ENCODE data around the gene PBLD.

PBLD gene

DNA sequence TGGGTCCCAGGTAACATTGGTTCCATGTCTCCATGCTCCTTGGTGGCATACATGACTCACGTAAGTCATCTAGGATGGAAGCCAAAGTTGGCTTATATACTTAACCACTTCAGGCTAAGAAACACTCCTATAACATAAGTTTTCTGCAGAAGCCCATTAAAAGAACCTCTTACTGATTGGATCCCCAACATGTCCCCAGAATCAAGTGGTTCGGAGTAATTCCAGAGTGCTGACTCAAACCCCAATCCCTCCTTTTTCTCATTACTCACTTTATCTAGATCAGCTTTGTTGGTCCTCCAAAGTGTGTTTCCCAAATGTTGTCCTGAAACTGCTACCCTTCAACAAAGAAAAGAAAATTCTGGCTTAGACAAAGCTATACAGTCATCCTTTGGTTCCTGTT lies 90.7 kb downstream of the PBLD start:
- H3K4me3 ChIP-seq (ENCODE audit: severe bottlenecking): no peak overlapping the region
- H3K27ac ChIP-seq (ENCODE audit: poor library complexity, severe bottlenecking): no peak overlapping the region
- H3K4me1 ChIP-seq (ENCODE audit: insufficient read depth, poor library complexity, severe bottlenecking): no peaks in the 10 kb centered on the region
- ATAC-seq (ENCODE audit: low read depth) (no peak), DNase-seq (ENCODE audit: low spot score) (no peak)
- TF ChIP-seq, protein P1, sequence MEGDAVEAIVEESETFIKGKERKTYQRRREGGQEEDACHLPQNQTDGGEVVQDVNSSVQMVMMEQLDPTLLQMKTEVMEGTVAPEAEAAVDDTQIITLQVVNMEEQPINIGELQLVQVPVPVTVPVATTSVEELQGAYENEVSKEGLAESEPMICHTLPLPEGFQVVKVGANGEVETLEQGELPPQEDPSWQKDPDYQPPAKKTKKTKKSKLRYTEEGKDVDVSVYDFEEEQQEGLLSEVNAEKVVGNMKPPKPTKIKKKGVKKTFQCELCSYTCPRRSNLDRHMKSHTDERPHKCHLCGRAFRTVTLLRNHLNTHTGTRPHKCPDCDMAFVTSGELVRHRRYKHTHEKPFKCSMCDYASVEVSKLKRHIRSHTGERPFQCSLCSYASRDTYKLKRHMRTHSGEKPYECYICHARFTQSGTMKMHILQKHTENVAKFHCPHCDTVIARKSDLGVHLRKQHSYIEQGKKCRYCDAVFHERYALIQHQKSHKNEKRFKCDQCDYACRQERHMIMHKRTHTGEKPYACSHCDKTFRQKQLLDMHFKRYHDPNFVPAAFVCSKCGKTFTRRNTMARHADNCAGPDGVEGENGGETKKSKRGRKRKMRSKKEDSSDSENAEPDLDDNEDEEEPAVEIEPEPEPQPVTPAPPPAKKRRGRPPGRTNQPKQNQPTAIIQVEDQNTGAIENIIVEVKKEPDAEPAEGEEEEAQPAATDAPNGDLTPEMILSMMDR (IDR thresholded peaks at IDR 0.05; ENCODE audit: poor library complexity, severe bottlenecking): no peak
- H3K9me3 ChIP-seq (ENCODE audit: severe bottlenecking): no peaks in the 10 kb centered on the region
- H3K36me3 ChIP-seq (ENCODE audit: low read depth): no peaks in the 10 kb centered on the region
- no peaks in the 10 kb centered on the region for H3K27me3 ChIP-seq (ENCODE audit: insufficient read depth, poor library complexity, severe bottlenecking)

GRCh38 chr10:68239596-68240150 lies 93.1 kb downstream of the PBLD start:
- no peak for ATAC-seq (ENCODE audit: low read depth)

GRCh38 chr10:68239069-68239468 lies 93.7 kb downstream of the PBLD start:
- Histone ChIP-seq H3K4me1 (ENCODE audit: insufficient read depth, poor library complexity, severe bottlenecking) (no peaks in the 10 kb centered on the region), H3K9me3 (ENCODE audit: severe bottlenecking) (no peaks in the 10 kb centered on the region), H3K36me3 (ENCODE audit: low read depth) (no peaks in the 10 kb centered on the region), H3K27ac (ENCODE audit: poor library complexity, severe bottlenecking) (no peak overlapping the region), H3K4me3 (ENCODE audit: severe bottlenecking) (no peak overlapping the region), H3K27me3 (ENCODE audit: insufficient read depth, poor library complexity, severe bottlenecking) (no peaks in the 10 kb centered on the region)
- TF ChIP-seq, protein P1 (IDR thresholded peaks at IDR 0.05; ENCODE audit: poor library complexity, severe bottlenecking): no peak
- no peak for DNase-seq (ENCODE audit: low spot score)
- ATAC-seq (ENCODE audit: low read depth): no peak

More at GRCh38 chr10:68239596-68240150, 93.1 kb downstream of the PBLD start:
- Histone ChIP-seq H3K27me3 (ENCODE audit: insufficient read depth, poor library complexity, severe bottlenecking) (no peaks in the 10 kb centered on the region), H3K9me3 (ENCODE audit: severe bottlenecking) (no peaks in the 10 kb centered on the region), H3K4me1 (ENCODE audit: insufficient read depth, poor library complexity, severe bottlenecking) (no peaks in the 10 kb centered on the region), H3K36me3 (ENCODE audit: low read depth) (no peaks in the 10 kb centered on the region), H3K4me3 (ENCODE audit: severe bottlenecking) (no peak overlapping the region), H3K27ac (ENCODE audit: poor library complexity, severe bottlenecking) (no peak overlapping the region)
- DNase-seq (ENCODE audit: low spot score): no peak
- TF ChIP-seq, protein P1 (IDR thresholded peaks at IDR 0.05; ENCODE audit: poor library complexity, severe bottlenecking): no peak

DNA sequence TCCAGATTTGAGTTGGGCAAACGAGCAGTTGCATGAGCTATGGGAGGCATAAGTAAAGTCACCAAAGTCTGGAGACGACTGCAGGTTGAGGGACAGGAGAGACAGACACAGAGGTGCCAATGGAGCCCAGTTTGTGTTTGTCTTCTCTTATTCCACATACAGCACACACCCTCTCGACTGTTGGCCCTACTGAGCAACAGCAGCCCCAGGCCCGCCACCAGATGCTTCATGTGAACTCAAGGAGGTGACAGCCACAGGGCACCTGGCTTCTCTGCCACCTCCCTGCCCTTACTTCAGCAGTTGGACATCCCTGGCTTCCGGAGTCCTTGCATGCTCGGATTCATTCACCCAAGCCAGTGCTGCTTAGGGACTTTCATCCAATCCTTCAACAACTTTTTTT lies 94.4 kb downstream of the PBLD start:
- Histone ChIP-seq H3K4me3 (ENCODE audit: severe bottlenecking) (no peak overlapping the region), H3K9me3 (ENCODE audit: severe bottlenecking) (no peaks in the 10 kb centered on the region), H3K4me1 (ENCODE audit: insufficient read depth, poor library complexity, severe bottlenecking) (no peaks in the 10 kb centered on the region), H3K36me3 (ENCODE audit: low read depth) (no peaks in the 10 kb centered on the region), H3K27me3 (ENCODE audit: insufficient read depth, poor library complexity, severe bottlenecking) (no peaks in the 10 kb centered on the region), H3K27ac (ENCODE audit: poor library complexity, severe bottlenecking) (no peak overlapping the region)
- TF ChIP-seq, protein P1 (IDR thresholded peaks at IDR 0.05; ENCODE audit: poor library complexity, severe bottlenecking): no peak
- DNase-seq (ENCODE audit: low spot score) (no peak), ATAC-seq (ENCODE audit: low read depth) (no peak)

- H3K36me3 ChIP-seq (ENCODE audit: low read depth): no peaks in the 10 kb centered on the region
- DNase-seq (ENCODE audit: low spot score) (no peak), ATAC-seq (ENCODE audit: low read depth) (no peak)
- no peaks in the 10 kb centered on the region for H3K4me1 ChIP-seq (ENCODE audit: insufficient read depth, poor library complexity, severe bottlenecking)
- no peak overlapping the region for H3K27ac ChIP-seq (ENCODE audit: poor library complexity, severe bottlenecking)
- H3K9me3 ChIP-seq (ENCODE audit: severe bottlenecking): no peaks in the 10 kb centered on the region
- no peaks in the 10 kb centered on the region for H3K27me3 ChIP-seq (ENCODE audit: insufficient read depth, poor library complexity, severe bottlenecking)
- no peak overlapping the region for H3K4me3 ChIP-seq (ENCODE audit: severe bottlenecking)
- TF ChIP-seq, protein P1 (IDR thresholded peaks at IDR 0.05; ENCODE audit: poor library complexity, severe bottlenecking): no peak
These were observed 95.6 kb downstream of the PBLD start for GRCh38 chr10:68237173-68237572.
